GM23338 (cell line): ENCODE data around the gene SLC25A36.

ENCODE experiments used
- CREB1 ChIP-seq: fragments of 250-450 bp; sonication (Bioruptor Pico); IDR thresholded peaks from 2 replicates; pipeline ENCODE4 v1.5.0; 2020; ENCODE audit warnings: low read depth, mild to moderate bottlenecking, moderate library complexity
- EZH2 ChIP-seq: fragments of 200-600 bp; sonication (generic); IDR thresholded peaks from one replicate; pipeline ENCODE4 v1.8.0; 2017; ENCODE audit warnings: antibody characterized with exemption, mild to moderate bottlenecking, low read depth; ENCODE audit not compliant: unreplicated experiment
- EZH2phosphoT487 ChIP-seq: fragments of 200-600 bp; sonication (generic); IDR thresholded peaks from one replicate; pipeline ENCODE4 v1.8.1; 2018; ENCODE audit warnings: antibody characterized with exemption; ENCODE audit not compliant: unreplicated experiment
- JUNB ChIP-seq: IDR thresholded peaks from one replicate; pipeline ENCODE4 v1.6.1; 2016; ENCODE audit warnings: antibody characterized with exemption; ENCODE audit not compliant: unreplicated experiment
- POLR2AphosphoS5 ChIP-seq: IDR thresholded peaks from 2 replicates; pipeline ENCODE4 v1.6.1; 2016; ENCODE audit warnings: antibody characterized with exemption, low read depth
- STAT1 ChIP-seq: IDR thresholded peaks from one replicate; pipeline ENCODE4 v1.6.1; 2016; ENCODE audit warnings: antibody characterized with exemption; ENCODE audit not compliant: unreplicated experiment
- ZNF114 ChIP-seq: fragments of 250-450 bp; sonication (Bioruptor Pico); IDR thresholded peaks from 2 replicates; pipeline ENCODE4 v1.5.0; 2020; ENCODE audit warnings: mild to moderate bottlenecking, moderate library complexity
- ZNF331 ChIP-seq: fragments of 250-450 bp; sonication (Bioruptor Pico); IDR thresholded peaks from 2 replicates; pipeline ENCODE4 v1.5.0; 2020; ENCODE audit warnings: low read depth, mild to moderate bottlenecking, moderate library complexity
- TF ChIP-seq, protein P1 (sequence below): IDR thresholded peaks from one replicate; pipeline ENCODE4 v1.6.1; 2018; ENCODE audit warnings: antibody characterized with exemption; ENCODE audit not compliant: unreplicated experiment
- TF ChIP-seq, protein P2 (sequence below), 2 experiments: fragments of 200-600 bp in 1 of 2; sonication (generic) in 1 of 2; conservative IDR thresholded peaks; 2 replicates each; pipeline versions ENCODE4 v1.5.1 to v1.6.1; 2016 to 2017; ENCODE audit warnings: antibody characterized with exemption in 2 of 2, low read depth in 2 of 2, mild to moderate bottlenecking in 2 of 2, moderate library complexity in 1 of 2
- TF ChIP-seq, protein P3 (sequence below): IDR thresholded peaks from 2 replicates; pipeline ENCODE4 v1.6.1; 2016; ENCODE audit warnings: antibody characterized with exemption

DNA sequence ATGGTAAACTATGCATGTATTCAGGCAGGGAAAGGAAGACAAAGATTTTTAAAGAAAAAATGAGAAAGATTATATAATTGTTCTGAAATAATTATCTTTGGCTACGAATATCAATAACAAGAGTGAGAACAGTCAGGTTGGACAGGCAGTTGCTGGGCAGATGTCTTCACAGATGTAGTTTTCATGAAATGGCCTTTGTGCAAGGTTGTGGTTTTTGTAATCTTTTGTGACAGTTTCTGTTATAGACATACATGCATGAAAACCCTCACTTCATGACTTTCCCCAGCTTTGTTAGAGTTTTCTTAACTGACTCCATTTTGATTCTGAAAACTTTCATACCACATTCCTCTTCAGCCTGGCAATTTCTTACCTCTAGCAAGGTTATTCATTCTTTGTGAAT is 34.9 kb upstream of the SLC25A36 start:
- TF ChIP-seq EZH2 (no peak), ZNF331 (CRISPR knock-in tag) (no peak), JUNB (no peak), POLR2AphosphoS5 (no peak), CREB1 (CRISPR knock-in tag) (no peak), EZH2phosphoT487 (no peak), ZNF114 (CRISPR knock-in tag) (no peak), STAT1 (no peak)
- TF ChIP-seq, protein P1, sequence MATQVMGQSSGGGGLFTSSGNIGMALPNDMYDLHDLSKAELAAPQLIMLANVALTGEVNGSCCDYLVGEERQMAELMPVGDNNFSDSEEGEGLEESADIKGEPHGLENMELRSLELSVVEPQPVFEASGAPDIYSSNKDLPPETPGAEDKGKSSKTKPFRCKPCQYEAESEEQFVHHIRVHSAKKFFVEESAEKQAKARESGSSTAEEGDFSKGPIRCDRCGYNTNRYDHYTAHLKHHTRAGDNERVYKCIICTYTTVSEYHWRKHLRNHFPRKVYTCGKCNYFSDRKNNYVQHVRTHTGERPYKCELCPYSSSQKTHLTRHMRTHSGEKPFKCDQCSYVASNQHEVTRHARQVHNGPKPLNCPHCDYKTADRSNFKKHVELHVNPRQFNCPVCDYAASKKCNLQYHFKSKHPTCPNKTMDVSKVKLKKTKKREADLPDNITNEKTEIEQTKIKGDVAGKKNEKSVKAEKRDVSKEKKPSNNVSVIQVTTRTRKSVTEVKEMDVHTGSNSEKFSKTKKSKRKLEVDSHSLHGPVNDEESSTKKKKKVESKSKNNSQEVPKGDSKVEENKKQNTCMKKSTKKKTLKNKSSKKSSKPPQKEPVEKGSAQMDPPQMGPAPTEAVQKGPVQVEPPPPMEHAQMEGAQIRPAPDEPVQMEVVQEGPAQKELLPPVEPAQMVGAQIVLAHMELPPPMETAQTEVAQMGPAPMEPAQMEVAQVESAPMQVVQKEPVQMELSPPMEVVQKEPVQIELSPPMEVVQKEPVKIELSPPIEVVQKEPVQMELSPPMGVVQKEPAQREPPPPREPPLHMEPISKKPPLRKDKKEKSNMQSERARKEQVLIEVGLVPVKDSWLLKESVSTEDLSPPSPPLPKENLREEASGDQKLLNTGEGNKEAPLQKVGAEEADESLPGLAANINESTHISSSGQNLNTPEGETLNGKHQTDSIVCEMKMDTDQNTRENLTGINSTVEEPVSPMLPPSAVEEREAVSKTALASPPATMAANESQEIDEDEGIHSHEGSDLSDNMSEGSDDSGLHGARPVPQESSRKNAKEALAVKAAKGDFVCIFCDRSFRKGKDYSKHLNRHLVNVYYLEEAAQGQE: no peak
- TF ChIP-seq, protein P2, sequence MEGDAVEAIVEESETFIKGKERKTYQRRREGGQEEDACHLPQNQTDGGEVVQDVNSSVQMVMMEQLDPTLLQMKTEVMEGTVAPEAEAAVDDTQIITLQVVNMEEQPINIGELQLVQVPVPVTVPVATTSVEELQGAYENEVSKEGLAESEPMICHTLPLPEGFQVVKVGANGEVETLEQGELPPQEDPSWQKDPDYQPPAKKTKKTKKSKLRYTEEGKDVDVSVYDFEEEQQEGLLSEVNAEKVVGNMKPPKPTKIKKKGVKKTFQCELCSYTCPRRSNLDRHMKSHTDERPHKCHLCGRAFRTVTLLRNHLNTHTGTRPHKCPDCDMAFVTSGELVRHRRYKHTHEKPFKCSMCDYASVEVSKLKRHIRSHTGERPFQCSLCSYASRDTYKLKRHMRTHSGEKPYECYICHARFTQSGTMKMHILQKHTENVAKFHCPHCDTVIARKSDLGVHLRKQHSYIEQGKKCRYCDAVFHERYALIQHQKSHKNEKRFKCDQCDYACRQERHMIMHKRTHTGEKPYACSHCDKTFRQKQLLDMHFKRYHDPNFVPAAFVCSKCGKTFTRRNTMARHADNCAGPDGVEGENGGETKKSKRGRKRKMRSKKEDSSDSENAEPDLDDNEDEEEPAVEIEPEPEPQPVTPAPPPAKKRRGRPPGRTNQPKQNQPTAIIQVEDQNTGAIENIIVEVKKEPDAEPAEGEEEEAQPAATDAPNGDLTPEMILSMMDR (conservative IDR thresholded peaks at IDR 0.05; ENCODE audit: low read depth in 2 of 2): no peak
- TF ChIP-seq, protein P3, sequence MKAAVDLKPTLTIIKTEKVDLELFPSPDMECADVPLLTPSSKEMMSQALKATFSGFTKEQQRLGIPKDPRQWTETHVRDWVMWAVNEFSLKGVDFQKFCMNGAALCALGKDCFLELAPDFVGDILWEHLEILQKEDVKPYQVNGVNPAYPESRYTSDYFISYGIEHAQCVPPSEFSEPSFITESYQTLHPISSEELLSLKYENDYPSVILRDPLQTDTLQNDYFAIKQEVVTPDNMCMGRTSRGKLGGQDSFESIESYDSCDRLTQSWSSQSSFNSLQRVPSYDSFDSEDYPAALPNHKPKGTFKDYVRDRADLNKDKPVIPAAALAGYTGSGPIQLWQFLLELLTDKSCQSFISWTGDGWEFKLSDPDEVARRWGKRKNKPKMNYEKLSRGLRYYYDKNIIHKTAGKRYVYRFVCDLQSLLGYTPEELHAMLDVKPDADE: no peak
